Medulla oblongata (tissue), 1 donor: Measurements from ENCODE around the gene POGK.
"Not testable (repeated sequence)": the region's sequence is repeated elsewhere in the genome, so short reads cannot be mapped to it uniquely, and the experiment has no call there.

Experiments used
- DNase-seq: peaks from one replicate; pipeline ENCODE4 v3.0.0-alpha.2; 2015; ENCODE audit errors: extremely low spot score

The POGK gene

DNA sequence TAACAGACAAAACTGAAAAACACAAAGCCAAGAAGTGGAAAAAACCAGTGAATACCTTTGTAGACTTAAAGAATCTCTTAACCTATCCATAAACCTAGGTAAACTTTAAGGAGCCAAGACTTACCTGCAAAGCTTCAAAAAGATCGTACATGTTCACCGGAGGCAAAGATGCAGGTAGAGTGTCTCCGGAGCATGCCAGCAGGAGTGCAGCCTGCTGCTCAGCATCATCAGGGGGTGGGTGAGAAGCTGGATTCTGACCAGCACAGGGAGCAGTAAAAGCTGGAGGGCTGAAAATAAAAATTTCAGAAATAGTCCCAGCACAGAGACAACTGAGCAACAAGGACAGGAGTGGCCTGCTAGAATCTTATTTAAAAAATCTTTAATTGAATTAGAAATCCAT is 18.7 kb downstream of the POGK start:
- DNase-seq = no peak

DNA sequence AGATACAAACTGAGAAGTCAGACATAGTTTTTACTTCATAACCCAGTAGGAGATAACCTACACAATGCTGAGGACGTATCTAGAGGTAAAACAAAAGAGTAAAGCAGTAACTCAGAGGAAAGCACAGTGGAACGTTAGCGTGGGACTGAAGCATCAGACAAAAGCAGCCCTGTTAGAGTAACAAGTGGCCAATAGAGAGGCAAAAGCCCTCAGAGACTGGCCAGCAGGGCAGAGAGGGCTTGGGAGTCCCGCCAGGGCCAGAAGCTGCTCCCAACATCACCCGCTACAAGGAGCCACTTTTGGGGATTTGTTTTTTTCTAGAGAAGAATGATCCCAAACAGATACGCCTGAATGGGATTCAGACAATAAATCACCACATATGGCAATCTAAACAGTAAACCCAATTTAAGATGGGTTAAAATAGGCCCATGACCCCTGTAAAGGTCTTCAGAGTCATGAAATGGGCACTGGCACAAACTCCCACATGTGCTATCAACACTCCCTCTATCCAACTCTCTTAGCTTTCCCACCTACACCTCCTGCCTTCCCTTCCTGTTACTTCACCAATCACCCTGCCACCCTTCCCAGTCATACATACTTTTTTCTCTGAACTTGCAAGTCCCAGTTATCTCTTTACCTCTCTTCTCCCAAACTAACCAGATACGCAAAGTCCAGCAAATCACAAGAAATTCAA is 19.6 kb downstream of the POGK start:
- peak; percentile 91 for DNase-seq

DNA sequence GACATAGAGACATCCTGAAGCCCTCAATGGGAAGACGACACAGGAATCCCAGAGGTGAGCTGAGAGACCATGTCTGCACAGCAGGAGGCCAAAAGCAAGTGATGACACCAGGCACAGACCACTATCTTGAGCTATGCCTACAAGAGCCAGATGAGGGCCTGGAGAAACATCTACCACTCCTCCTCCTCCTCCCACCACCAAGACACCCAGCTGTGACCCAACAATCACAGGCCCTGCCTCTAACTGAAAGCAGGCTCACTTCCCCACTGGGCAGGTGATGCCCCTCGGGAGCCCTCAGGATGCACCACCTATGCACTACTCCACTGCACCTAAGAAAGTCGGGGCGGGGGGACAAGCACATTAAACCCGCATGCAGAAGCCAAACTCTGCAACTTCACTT is 20.3 kb downstream of the POGK start:
- no peak for DNase-seq

DNA sequence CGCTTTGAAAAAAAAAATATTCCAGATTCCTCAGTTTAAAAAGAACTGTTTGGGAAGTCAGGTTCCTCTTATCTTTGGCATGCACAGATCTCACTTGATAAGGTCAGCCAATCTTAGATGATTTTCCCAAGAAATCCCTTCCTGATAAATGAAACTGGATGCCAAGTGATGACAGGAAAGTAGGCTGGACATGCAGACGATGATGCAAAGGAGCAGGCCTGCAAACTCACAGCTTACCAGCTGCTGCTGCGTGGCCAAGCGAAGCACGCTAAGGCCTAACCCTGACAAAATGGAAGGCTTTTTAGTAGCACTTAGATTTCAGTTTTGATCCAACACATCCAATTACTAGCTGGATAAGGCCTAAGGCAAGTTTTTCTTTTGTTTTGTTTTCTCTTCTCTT is 26.7 kb downstream of the POGK start:
- DNase-seq = no peak

DNA sequence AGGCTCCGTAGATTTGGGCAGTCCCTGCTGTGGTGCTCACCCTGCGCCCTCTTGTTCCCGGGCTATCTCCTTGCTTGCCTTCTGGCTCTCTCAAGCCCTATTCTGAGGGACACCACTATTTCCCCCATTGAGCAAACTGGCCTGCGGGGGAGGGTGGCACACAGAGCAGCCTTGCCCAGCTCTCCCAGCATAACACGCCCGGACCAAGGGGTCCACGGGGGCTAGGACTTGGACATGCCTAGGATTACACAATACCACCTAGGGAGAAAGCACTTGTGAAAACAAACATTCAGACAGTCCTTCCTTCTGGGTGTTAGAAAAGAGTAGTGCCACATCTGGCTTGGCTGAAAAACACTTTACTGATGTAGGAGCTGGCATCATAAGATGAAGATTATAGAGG is 29.4 kb downstream of the POGK start:
- no peak for DNase-seq

DNA sequence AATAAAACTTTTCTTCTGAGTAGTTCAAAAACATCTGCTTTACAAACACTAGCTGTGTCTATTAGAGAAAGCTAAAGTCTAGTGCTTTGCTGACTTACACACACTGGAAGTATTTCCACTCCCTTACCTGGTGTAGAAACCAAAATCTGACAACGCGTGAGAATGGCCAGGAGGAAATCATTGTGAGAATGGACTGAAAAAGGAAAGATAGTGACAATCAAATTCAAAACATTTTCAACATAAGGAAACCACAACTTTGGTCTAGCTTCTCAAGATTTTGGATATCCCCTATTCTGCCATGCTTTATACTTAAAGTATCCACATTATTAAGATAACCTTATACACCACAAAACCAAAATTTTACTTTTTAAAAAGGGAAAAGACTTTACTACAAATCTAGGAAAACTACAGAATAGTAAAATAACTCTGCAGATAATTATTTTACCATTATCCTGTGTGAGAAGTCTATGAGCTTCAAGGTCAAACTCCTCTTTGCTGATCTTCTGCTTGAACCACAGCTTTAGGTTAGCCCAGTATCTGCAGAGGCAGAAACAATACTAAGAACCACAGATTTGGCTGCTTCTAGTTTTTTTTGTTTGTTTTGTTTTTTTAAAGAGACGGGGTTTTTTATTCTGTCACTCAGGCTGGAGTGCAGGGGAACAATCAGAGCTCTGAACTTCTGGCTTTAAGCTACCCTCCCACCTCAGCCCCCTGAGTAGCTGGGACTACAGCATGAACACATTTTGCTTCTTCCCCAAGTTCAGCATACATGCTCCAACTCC is 30.2 kb downstream of the POGK start:
- DNase-seq = no peak

DNA sequence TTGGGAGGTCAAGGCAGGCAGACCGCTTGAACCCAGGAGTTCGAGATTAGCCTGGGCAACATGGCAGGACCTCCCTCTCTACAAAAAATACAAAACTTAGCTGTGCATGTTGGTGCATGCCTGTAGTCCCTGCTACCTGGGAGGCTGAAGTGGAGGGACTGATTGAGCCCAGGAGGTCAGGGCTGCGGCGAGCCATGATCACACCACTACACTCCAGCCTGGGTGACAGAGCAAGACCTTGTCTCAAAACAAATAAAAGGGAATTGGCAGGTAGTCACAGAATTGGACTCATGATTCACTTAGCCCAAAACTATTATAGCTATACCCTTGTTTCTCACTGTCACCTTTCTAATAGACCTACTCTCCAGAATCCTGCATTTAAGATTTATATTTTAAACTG is 31.3 kb downstream of the POGK start:
- no peak for DNase-seq

DNA sequence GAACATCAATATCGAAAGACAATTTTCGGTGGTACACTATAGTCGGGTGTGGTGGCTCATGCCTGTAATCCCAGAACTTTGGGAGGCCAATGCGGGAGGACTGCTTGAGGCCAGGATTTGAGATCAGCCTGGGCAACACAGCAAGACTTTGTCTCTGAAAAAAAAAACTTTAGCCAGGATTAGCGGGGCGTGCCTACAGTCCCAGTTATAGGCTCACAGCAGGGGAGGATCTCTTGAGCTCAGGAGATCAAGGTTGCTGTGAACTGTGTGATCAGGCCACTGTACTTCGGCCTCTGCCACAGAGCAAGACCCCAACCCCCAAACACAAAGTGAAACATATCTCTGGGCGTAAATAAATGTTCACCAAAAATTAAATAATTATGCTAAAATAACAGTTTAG is 35.2 kb downstream of the POGK start:
- DNase-seq = no peak

DNA sequence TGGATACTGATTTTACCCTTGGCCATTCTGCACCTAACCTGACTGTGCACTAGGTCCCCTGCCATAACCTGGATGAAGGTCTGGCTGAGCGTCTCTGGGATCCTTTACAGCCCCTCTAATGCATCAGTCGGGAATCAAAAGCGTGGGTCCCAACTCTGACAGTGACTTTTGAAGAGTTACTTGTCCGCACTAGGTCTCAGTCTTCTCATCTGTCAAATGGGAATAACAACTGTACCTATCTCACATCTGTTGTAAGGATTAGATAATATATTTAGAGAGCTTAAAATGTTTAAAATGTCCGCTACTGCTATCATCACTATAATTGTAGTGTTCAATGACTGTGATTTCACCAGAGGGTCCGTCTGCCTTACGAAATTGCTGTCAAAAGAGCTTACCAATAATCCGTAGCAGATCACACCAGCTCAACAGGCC is 36.0 kb downstream of the POGK start:
- DNase-seq = no peak

DNA sequence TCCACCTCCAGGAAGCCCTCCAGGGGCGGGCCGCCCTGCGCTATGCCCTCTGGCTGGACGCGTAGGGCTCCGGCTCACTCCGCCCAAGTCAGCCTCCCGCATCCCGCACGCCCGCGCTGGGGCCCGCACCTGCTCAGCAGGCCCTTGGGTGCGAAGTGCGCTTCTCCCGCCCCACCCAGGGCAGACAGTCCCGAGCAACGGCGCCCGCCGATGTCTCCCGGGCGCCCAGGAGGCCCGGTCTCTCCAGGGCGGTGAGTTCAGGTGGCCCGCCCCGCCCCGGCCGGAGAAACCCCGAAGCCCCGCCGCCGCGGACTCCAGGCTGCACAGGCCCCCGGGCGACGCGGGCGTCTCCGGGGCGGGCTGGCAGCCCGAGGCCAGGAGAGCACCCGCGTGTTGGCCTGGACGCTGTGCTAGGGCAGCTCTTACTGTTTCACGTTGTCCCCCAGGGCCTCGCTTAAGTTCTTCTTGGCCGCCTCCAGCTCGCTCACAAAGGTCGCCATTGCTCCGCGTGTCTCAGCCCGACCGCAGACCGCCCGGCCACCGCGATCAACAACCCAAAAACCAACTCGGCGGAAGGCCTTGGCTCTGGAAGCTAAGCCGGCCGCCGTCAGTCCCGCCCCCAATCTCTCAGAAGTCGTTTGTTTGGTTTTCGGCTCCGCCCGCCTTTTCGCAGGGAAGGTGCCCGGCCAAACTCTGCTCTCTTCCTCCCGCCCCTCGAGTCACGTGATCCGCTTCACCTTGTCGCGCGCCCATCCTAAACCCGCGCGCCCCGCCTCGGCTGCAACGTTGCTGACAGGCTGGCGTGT is 36.7 kb downstream of the POGK start, which contains the start of gene TADA1:
TADA1 (minus strand) TSS at position 531 of the 806 bp plus-strand sequence; CDS start at position 500, 31 bp downstream.
- peak; percentile 99 for DNase-seq

DNA sequence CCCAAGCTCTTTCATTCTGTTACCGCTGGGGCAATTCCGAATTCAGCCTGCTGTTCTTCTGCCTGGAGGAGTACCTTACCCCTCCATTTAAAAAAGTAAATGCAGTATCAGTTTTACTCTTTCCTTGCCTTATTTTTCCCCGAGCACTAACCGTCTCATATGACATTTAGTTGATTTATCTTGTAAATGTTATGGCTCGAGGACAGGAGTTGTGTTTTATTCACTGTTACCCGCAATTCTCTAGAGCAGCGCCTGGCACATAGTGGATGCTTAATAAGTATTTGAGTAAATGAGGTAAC is 37.2 kb downstream of the POGK start:
- DNase-seq = no peak

DNA sequence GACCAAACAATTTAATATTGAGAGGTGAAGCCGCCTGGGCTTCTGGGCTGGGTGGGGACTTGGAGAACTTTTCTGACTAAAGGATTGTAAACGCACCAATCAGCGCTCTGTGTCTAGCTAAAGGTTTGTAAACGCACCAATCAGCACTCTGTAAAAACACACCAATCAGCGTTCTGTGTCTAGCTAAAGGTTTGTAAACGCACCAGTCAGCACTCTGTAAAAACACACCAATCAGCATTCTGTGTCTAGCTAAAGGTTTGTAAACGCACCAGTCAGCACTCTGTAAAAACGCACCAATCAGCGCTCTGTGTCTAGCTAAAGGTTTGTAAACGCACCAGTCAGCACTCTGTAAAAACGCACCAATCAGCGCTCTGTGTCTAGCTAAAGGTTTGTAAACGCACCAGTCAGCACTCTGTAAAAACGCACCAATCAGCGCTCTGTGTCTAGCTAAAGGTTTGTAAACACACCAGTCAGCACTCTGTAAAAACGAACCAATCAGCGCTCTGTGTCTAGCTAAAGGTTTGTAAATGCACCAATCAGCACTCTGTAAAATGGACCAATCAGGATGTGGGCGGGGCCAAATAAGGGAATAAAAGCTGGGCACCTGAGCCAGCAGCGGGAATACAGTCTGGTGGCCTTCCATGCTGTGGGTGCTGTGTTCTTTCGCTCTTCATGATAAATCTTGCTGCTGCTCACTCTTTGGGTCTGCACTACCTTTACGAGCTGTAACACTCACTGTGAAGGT is 39.1 kb downstream of the POGK start:
- DNase-seq = not testable (repeated sequence)

DNA sequence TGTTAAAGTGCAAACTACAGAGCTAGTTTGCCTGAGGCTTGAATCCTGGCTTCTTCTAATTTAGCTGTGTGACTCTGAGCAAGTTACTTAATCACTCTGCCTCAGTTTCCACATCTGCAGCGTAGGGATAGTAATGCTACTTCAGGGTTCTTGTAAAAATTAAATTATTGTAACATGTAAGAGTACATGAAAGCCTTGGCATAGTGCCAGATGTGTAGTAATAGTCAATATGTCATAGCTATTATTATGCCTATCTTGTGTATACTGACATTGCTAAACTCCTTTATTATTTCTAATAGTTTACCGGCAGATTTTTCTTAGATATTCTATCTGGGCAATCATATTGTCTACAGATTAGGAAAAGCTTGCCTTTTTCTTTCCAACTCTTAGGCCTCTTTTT is 43.6 kb downstream of the POGK start:
- no peak for DNase-seq

DNA sequence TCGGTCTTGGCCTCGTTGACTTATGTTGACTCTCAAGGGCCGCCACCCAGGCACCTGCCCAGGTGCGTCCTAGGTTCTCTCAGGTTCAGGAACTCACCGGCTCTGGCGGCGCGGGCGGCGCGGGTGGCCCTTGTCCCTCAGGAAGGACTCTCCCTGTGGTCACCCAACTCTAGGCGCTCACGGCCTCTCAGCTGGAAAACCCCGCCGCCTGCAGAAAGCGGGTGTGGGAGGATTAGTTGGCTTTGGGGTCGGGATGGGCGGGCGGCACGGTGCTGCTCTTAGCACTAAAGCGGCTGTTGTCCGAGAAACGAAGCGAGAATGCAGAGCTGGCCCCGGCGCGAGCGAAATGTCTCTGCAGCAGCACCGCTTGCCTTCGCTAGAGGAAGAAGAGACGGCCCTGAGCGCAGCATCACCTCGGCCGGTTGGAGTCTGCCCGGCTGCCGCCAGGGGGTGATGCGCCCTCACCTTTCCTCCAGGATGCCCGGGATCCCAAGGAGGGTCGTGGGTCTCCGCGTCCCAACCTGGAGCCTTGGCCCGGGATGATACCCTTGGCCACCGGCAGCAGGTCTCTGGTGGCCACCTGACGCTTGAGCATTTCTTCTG is 44.9 kb downstream of the POGK start:
- peak; percentile 57 for DNase-seq

DNA sequence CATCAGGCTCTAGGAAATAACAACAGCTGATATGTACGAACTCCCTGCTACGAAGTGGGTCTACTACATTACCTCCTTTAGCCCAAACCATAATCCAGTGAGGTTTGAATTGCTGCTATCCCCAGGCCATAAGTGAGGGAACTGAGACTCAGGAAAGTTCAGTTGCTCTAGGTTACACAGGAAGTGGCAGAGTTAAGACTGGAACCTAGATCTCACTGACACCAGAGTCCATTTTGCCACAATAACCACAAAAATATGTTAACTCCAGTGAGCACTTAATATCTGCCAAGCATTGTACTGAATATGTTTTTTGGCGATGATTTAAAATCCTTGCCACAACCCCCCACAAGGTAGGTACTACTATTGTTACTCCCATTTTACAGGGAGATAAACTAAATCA is 45.7 kb downstream of the POGK start:
- DNase-seq = no peak

DNA sequence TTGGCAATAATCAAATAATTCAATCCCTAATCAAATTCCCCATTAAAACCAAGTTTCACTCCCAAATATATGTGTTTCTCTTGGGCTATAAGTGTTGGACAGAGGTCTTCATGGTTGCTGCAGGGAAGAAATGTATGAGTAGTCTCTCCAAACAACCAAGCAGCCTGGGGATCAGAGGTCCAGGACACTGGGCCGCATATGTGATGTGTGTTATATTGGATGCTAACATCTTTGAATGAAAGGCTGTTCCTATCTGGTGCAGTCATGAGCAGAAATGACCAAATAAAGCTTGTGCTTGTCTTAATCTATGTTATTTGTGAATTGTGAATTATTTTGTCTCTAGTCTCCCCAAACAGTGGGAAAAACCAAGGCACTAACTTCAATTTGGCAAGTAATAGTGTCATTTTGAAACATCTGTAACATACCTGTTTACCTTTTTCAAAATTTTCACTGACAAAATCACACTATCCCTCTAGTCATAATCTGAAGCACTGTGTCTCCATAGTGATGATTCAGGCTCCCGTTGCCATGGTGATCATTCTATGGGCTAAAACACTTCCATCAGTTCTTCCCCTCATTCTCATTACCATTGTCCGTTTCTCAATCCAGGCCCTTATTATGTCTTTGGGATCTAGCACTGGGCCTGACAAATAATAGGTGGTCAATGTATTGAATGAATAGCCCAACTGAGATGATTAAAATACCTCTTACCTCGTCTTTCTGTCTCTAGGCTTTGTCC is 49.3 kb downstream of the POGK start:
- no peak for DNase-seq

DNA sequence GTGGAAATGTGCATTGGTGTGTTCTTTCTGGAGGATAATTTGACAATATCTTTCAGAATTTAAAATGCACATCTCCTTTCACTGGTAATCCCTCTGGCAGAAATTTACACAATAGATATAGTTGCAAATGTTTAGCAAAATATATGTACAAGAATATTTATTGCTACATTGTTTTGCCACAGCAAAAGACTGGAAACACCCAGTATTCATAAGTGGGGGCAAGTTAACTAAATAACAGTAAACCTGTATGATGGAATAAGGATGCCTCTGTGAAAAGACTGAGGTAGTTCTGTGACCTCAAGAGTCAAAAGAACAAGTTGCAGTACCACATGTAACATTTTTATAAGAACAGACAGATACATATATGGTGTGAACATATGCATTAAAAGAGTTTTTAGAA is 50.5 kb downstream of the POGK start:
- DNase-seq = no peak

DNA sequence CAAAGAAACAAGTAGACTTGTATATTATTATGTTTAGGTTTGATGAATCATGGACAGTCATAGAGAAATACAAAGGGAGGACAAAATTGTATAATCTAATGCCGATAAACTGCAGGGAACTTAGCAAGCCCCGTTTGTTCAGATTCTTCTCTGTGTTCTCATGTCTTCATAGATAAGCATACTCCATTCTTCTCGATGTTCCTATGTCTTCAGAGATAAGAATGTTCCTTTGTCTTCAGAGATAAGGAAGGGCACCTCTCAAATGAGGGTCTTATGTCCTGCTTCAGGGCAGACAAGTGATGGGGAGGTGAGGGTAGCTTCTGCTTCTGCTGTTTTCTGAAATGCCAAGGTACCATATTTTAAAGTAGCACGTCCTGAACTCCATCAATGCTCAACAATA is 56.5 kb downstream of the POGK start:
- DNase-seq = no peak

DNA sequence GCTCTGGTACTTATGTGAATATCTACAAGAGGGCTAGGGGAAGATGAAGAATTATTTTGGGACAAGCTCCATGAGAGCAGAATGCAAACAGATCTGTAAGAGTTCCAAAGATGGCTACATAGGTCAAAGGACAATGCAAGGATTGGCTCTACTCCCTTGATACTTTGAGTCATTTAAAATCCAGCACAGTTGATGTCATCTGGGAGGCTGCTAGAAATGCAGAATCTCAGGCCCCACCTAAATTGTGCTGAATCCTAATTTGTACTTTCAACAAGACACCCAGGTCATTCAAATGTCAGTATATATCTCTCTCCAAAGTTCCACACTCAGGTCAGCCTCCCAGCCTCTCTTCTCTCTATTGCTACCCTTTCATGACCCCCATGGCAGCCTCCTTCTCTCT is 60.5 kb downstream of the POGK start:
- no peak for DNase-seq

DNA sequence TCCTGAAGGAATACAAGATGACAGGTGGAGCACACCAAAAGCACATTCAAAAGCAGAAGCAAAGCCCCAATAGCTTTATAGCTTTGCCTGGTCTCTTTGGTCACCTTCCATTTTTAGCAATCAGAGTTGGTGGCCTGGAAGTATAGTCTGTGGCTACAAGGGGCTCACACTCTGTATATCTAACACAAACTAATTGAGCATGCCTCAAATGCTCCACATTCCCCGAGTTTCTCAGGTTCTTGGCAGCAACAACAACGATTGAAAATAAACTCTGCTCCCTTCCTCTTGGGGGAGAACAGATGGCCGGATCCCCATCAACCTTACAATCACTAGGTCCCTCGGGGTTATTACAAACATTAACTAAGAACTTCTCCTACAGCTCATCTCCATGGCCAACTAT is 61.7 kb downstream of the POGK start:
- no peak for DNase-seq

DNA sequence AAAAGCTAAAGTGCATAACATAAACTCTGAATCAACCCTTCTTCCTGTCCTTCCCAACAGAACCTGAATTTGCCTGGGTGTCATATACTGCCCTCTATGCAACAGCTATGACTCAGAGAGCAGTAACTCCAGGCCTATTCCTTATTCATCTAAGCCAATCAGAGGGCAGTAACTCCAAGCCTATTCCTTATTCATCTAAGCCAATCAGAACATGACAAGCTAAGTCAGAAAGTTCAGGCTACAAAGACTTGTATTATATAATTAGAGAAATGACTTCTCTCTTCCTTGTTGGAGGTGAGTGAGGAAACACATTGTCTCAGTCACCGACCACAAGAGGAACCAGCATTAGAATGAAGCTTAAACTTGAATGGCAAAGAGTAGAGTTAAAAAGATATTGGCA is 63.0 kb downstream of the POGK start:
- no peak for DNase-seq
